GM06990 (cell line): ENCODE measurements around the gene RYR1.

Experiments used
- DNase-seq: peaks from one replicate; pipeline ENCODE4 v3.0.0-alpha.2; 2011; ENCODE audit not compliant: insufficient read length; ENCODE audit errors: extremely low read depth
- H3K27me3 ChIP-seq: replicated peaks from 2 replicates; pipeline ENCODE4 v1.6.0; 2011; ENCODE audit warnings: low read length; ENCODE audit not compliant: control insufficient read depth, insufficient read depth
- H3K36me3 ChIP-seq: 2 replicates; pipeline ENCODE4 v1.5.1; 2011; ENCODE audit warnings: low read length; ENCODE audit not compliant: control insufficient read depth, insufficient read depth
- H3K4me3 ChIP-seq: replicated peaks from 2 replicates; pipeline ENCODE4 v1.5.1; 2011; ENCODE audit warnings: low read depth, mild to moderate bottlenecking, control low read depth, low read length
- CTCF ChIP-seq: IDR thresholded peaks from 2 replicates; pipeline ENCODE4 v1.5.1; 2011; ENCODE audit warnings: low read length, control low read depth, mild to moderate bottlenecking, inconsistent platforms; ENCODE audit not compliant: insufficient read depth, poor library complexity, severe bottlenecking

Gene RYR1

GRCh38 chr19:38561658-38562057, 128.2 kb downstream of the RYR1 start:
- H3K36me3 ChIP-seq, result no peaks in the 10 kb centered on the region
- H3K4me3 ChIP-seq, result no peak overlapping the region
- TF ChIP-seq CTCF, result no peak
- no peak for DNase-seq
- no peaks in the 10 kb centered on the region; the same call in 1 of the 2 replicates for H3K27me3 ChIP-seq

DNA sequence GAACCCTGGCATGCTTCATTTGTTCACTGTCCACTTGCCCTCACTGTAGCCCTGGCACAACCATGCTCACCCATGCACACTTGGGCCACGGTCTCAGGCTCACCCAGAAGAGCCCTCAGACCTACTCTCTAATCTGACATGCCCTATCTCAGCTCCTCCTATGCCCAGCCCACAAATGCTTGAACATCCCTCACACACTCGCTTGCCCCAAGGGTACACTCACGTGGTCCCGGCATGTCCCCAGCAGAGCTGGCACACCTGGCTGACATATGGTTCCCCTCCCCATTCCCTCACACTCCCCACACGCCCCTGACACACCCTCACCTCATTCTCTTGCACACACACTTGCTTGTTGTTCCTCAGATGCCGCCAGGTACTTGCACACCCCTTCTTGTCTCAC, 128.6 kb downstream of the RYR1 start:
- Histone ChIP-seq H3K36me3 (no peaks in the 10 kb centered on the region), H3K4me3 (no peak overlapping the region), H3K27me3 (no peaks in the 10 kb centered on the region; the same call in 1 of the 2 replicates)
- no peak for DNase-seq
- TF ChIP-seq CTCF, result no peak

- Histone ChIP-seq H3K36me3 (no peaks in the 10 kb centered on the region), H3K4me3 (no peak overlapping the region), H3K27me3 (no peaks in the 10 kb centered on the region; the same call in 1 of the 2 replicates)
- DNase-seq, result no peak
- TF ChIP-seq CTCF, result no peak
Observed at GRCh38 chr19:38563475-38563874, 130.0 kb downstream of the RYR1 start.

DNA sequence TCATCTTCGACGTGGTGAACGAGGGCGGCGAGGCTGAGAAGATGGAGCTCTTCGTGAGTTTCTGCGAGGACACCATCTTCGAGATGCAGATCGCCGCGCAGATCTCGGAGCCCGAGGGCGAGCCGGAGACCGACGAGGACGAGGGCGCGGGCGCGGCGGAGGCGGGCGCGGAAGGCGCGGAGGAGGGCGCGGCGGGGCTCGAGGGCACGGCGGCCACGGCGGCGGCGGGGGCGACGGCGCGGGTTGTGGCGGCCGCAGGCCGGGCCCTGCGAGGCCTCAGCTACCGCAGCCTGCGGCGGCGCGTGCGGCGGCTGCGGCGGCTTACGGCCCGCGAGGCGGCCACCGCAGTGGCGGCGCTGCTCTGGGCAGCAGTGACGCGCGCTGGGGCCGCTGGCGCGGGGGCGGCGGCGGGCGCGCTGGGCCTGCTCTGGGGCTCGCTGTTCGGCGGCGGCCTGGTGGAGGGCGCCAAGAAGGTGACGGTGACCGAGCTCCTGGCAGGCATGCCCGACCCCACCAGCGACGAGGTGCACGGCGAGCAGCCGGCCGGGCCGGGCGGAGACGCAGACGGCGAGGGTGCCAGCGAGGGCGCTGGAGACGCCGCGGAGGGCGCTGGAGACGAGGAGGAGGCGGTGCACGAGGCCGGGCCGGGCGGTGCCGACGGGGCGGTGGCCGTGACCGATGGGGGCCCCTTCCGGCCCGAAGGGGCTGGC, 131.6 kb downstream of the RYR1 start:
- no peak for TF ChIP-seq CTCF
- DNase-seq, result peak; percentile 55
- Histone ChIP-seq H3K4me3 (no peak overlapping the region; the same call in 1 of the 2 replicates), H3K27me3 (no peaks in the 10 kb centered on the region; the same call in 1 of the 2 replicates), H3K36me3 (no peaks in the 10 kb centered on the region)

DNA sequence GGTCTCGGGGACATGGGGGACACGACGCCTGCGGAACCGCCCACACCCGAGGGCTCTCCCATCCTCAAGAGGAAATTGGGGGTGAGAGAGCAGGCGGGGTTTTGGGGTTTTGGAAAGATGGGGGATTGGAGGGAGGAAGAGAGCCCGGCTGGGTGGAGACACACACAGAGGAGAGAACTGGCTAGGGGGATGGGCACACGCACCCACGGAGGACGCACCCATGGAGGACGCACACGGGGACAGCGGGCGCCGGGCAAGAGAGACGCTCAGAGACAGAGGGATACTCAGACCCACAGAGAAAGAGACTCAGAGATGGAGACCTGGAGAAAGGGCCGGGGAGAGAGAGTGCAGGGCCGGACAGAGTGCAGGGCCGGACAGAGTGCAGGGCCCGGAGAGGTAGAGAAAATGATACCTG, 132.2 kb downstream of the RYR1 start:
- H3K4me3 ChIP-seq, result no peak overlapping the region
- no peaks in the 10 kb centered on the region; the same call in 1 of the 2 replicates for H3K27me3 ChIP-seq
- TF ChIP-seq CTCF, result no peak
- no peak for DNase-seq
- no peaks in the 10 kb centered on the region for H3K36me3 ChIP-seq
